Measurements from ENCODE around the gene MTMR3.
A peak's percentile ranks its signal among the peaks of the same experiment; 100 is the strongest.

The MTMR3 gene

GRCh38 chr22:29994027-29994715, 111.2 kb downstream of the MTMR3 start:
- peaks cover 10 to 15% of the 10 kb centered on the region in 2 donors for H3K4me1 ChIP-seq (ENCODE audit: control insufficient read depth in 1 of 2, insufficient read depth in 2 of 2, low read length in 2 of 2)
- no peaks in the 10 kb centered on the region for H3K27me3 ChIP-seq (ENCODE audit: control insufficient read depth in 1 of 2, insufficient read depth in 2 of 2, low read length in 2 of 2)
- H3K9me3 ChIP-seq (ENCODE audit: control insufficient read depth in 1 of 2, low read length in 2 of 2) = no peaks in the 10 kb centered on the region
- no peak overlapping the region for H3K27ac ChIP-seq (ENCODE audit: low read depth, low read length)
- no peak overlapping the region for H3K4me3 ChIP-seq (ENCODE audit: low read depth in 1 of 2, low read length in 2 of 2)
- H3K9ac ChIP-seq (ENCODE audit: low read depth in 1 of 2, low read length in 2 of 2) = no peak overlapping the region
- H3K36me3 ChIP-seq (ENCODE audit: control insufficient read depth in 1 of 2, insufficient read depth in 2 of 2, low read length in 2 of 2) = peaks cover 6 to 25% of the 10 kb centered on the region in 2 donors

GRCh38 chr22:29994943-29995342, 112.0 kb downstream of the MTMR3 start:
- Histone ChIP-seq H3K4me1 (ENCODE audit: control insufficient read depth in 1 of 2, insufficient read depth in 2 of 2, low read length in 2 of 2) (peaks cover 10 to 15% of the 10 kb centered on the region in 2 donors), H3K9me3 (ENCODE audit: control insufficient read depth in 1 of 2, low read length in 2 of 2) (no peaks in the 10 kb centered on the region), H3K27ac (ENCODE audit: low read depth, low read length) (peak overlapping the region; percentile 3), H3K9ac (ENCODE audit: low read depth in 1 of 2, low read length in 2 of 2) (no peak overlapping the region), H3K36me3 (ENCODE audit: control insufficient read depth in 1 of 2, insufficient read depth in 2 of 2, low read length in 2 of 2) (peaks cover 6 to 31% of the 10 kb centered on the region in 2 donors), H3K4me3 (ENCODE audit: low read depth in 1 of 2, low read length in 2 of 2) (peak overlapping the region; percentile 41 to 44), H3K27me3 (ENCODE audit: control insufficient read depth in 1 of 2, insufficient read depth in 2 of 2, low read length in 2 of 2) (no peaks in the 10 kb centered on the region)

- Histone ChIP-seq H3K9me3 (ENCODE audit: control insufficient read depth in 1 of 2, low read length in 2 of 2) (no peaks in the 10 kb centered on the region), H3K4me1 (ENCODE audit: control insufficient read depth in 1 of 2, insufficient read depth in 2 of 2, low read length in 2 of 2) (peaks cover 10 to 15% of the 10 kb centered on the region in 2 donors), H3K9ac (ENCODE audit: low read depth in 1 of 2, low read length in 2 of 2) (no peak overlapping the region), H3K27me3 (ENCODE audit: control insufficient read depth in 1 of 2, insufficient read depth in 2 of 2, low read length in 2 of 2) (no peaks in the 10 kb centered on the region), H3K27ac (ENCODE audit: low read depth, low read length) (no peak overlapping the region), H3K4me3 (ENCODE audit: low read depth in 1 of 2, low read length in 2 of 2) (no peak overlapping the region), H3K36me3 (ENCODE audit: control insufficient read depth in 1 of 2, insufficient read depth in 2 of 2, low read length in 2 of 2) (peaks cover 0 to 15% of the 10 kb centered on the region in 2 donors)
These were observed 114.1 kb downstream of the MTMR3 start for GRCh38 chr22:29997107-29997506.

DNA sequence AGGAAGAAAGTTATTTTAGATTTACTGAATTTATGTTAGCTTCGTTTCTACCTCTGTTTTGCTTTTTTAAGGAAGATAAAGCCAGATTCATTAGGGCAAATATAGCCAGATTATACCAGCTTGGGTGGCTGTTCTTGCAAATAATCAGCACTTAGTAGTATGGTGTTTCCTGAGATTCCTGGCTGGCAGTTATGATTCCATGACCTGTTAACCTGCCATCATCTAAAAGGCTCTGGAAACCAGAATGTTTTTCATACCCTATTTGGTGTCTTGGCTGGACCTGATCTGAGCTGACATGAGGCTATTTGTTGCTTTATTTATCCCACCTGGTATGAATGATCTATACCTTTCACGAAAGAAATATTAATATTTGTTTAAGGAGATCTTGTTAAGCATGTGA, 114.5 kb downstream of the MTMR3 start:
- Histone ChIP-seq H3K36me3 (ENCODE audit: control insufficient read depth in 1 of 2, insufficient read depth in 2 of 2, low read length in 2 of 2) (peaks cover 2 to 13% of the 10 kb centered on the region in 2 donors), H3K9me3 (ENCODE audit: control insufficient read depth in 1 of 2, low read length in 2 of 2) (no peaks in the 10 kb centered on the region), H3K4me1 (ENCODE audit: control insufficient read depth in 1 of 2, insufficient read depth in 2 of 2, low read length in 2 of 2) (peaks cover 10 to 16% of the 10 kb centered on the region in 2 donors), H3K27ac (ENCODE audit: low read depth, low read length) (no peak overlapping the region), H3K27me3 (ENCODE audit: control insufficient read depth in 1 of 2, insufficient read depth in 2 of 2, low read length in 2 of 2) (no peaks in the 10 kb centered on the region), H3K4me3 (ENCODE audit: low read depth in 1 of 2, low read length in 2 of 2) (no peak overlapping the region), H3K9ac (ENCODE audit: low read depth in 1 of 2, low read length in 2 of 2) (no peak overlapping the region)

DNA sequence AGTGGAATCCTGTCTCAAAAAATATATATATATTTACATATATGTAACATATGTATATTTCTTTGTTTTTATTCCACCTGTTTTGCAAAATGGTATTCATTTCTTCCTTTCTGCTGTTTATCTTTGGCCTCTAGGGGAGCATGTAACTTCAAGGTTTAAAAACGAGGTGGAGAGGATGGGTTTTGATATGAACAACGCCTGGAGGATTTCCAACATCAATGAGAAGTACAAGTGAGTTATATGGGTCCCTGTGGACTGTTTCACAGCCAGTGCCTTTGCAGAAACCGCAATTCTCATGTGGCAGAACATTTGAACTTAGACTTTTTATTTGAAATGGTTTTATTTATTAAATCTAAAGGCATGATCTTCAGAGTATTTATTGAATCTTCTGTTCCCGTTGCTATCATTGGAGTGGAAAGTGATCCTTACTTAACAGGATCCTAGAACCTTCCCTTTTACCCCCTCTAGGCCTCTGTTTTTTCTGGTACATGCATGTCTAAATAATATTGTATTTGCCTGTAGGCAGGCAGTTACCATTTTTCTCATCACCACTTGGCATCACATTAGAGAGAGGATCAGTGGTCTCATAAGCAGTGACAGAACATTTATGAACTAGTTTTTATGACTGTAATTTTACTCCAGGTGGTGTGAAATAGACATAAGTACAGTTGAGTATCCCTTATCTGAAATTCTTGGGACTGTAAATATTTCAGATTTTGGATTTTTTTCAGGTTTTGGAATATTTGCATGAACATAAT, 115.8 kb downstream of the MTMR3 start:
- peaks cover 11 to 20% of the 10 kb centered on the region in 2 donors for H3K36me3 ChIP-seq (ENCODE audit: control insufficient read depth in 1 of 2, insufficient read depth in 2 of 2, low read length in 2 of 2)
- H3K4me1 ChIP-seq (ENCODE audit: control insufficient read depth in 1 of 2, insufficient read depth in 2 of 2, low read length in 2 of 2) = peaks cover 10 to 24% of the 10 kb centered on the region in 2 donors
- H3K9me3 ChIP-seq (ENCODE audit: control insufficient read depth in 1 of 2, low read length in 2 of 2) = no peaks in the 10 kb centered on the region
- H3K27ac ChIP-seq (ENCODE audit: low read depth, low read length) = no peak overlapping the region
- H3K9ac ChIP-seq (ENCODE audit: low read depth in 1 of 2, low read length in 2 of 2) = no peak overlapping the region
- no peaks in the 10 kb centered on the region for H3K27me3 ChIP-seq (ENCODE audit: control insufficient read depth in 1 of 2, insufficient read depth in 2 of 2, low read length in 2 of 2)
- H3K4me3 ChIP-seq (ENCODE audit: low read depth in 1 of 2, low read length in 2 of 2) = no peak overlapping the region

DNA sequence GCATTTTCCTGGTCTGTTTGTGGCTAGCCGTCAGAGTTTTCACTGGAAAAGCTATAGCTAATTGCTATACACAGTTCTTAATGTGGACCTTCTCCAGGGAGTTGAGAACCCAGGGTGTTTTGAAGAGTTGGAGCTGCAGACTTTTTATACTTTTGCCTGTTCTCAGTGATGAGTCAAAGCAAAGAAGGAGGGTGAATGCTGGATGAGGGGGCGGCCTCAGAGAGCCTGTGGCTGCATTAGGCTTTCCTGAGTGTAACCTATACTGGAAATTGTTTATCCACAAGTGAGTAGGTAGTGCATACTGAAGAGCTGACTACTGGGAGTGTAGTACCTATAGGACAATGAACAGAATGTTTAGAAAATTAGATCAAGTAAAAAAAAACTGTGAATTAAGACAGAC, 117.6 kb downstream of the MTMR3 start:
- H3K9me3 ChIP-seq (ENCODE audit: control insufficient read depth in 1 of 2, low read length in 2 of 2) = no peaks in the 10 kb centered on the region
- peaks cover 11 to 24% of the 10 kb centered on the region in 2 donors for H3K36me3 ChIP-seq (ENCODE audit: control insufficient read depth in 1 of 2, insufficient read depth in 2 of 2, low read length in 2 of 2)
- H3K4me1 ChIP-seq (ENCODE audit: control insufficient read depth in 1 of 2, insufficient read depth in 2 of 2, low read length in 2 of 2) = peaks cover 0 to 12% of the 10 kb centered on the region in 2 donors
- no peak overlapping the region for H3K4me3 ChIP-seq (ENCODE audit: low read depth in 1 of 2, low read length in 2 of 2)
- no peak overlapping the region for H3K9ac ChIP-seq (ENCODE audit: low read depth in 1 of 2, low read length in 2 of 2)
- no peaks in the 10 kb centered on the region for H3K27me3 ChIP-seq (ENCODE audit: control insufficient read depth in 1 of 2, insufficient read depth in 2 of 2, low read length in 2 of 2)
- no peak overlapping the region for H3K27ac ChIP-seq (ENCODE audit: low read depth, low read length)

GRCh38 chr22:30001459-30001858, 118.5 kb downstream of the MTMR3 start:
- no peak overlapping the region for H3K4me3 ChIP-seq (ENCODE audit: low read depth in 1 of 2, low read length in 2 of 2)
- H3K9ac ChIP-seq (ENCODE audit: low read depth in 1 of 2, low read length in 2 of 2) = no peak overlapping the region
- no peaks in the 10 kb centered on the region for H3K27me3 ChIP-seq (ENCODE audit: control insufficient read depth in 1 of 2, insufficient read depth in 2 of 2, low read length in 2 of 2)
- no peaks in the 10 kb centered on the region for H3K9me3 ChIP-seq (ENCODE audit: control insufficient read depth in 1 of 2, low read length in 2 of 2)
- peaks cover 14 to 30% of the 10 kb centered on the region in 2 donors for H3K36me3 ChIP-seq (ENCODE audit: control insufficient read depth in 1 of 2, insufficient read depth in 2 of 2, low read length in 2 of 2)
- H3K4me1 ChIP-seq (ENCODE audit: control insufficient read depth in 1 of 2, insufficient read depth in 2 of 2, low read length in 2 of 2) = peaks cover 0 to 9% of the 10 kb centered on the region in 2 donors
- H3K27ac ChIP-seq (ENCODE audit: low read depth, low read length) = no peak overlapping the region

GRCh38 chr22:30002861-30003486, 120.0 kb downstream of the MTMR3 start:
- Histone ChIP-seq H3K27me3 (ENCODE audit: control insufficient read depth in 1 of 2, insufficient read depth in 2 of 2, low read length in 2 of 2) (no peaks in the 10 kb centered on the region), H3K27ac (ENCODE audit: low read depth, low read length) (no peak overlapping the region), H3K4me1 (ENCODE audit: control insufficient read depth in 1 of 2, insufficient read depth in 2 of 2, low read length in 2 of 2) (peaks cover 0 to 9% of the 10 kb centered on the region in 2 donors), H3K9me3 (ENCODE audit: control insufficient read depth in 1 of 2, low read length in 2 of 2) (no peaks in the 10 kb centered on the region), H3K36me3 (ENCODE audit: control insufficient read depth in 1 of 2, insufficient read depth in 2 of 2, low read length in 2 of 2) (peaks cover 29 to 46% of the 10 kb centered on the region in 2 donors), H3K9ac (ENCODE audit: low read depth in 1 of 2, low read length in 2 of 2) (no peak overlapping the region), H3K4me3 (ENCODE audit: low read depth in 1 of 2, low read length in 2 of 2) (no peak overlapping the region)

GRCh38 chr22:30004101-30004500, 121.1 kb downstream of the MTMR3 start:
- Histone ChIP-seq H3K27ac (ENCODE audit: low read depth, low read length) (no peak overlapping the region), H3K4me1 (ENCODE audit: control insufficient read depth in 1 of 2, insufficient read depth in 2 of 2, low read length in 2 of 2) (peaks cover 0 to 9% of the 10 kb centered on the region in 2 donors), H3K4me3 (ENCODE audit: low read depth in 1 of 2, low read length in 2 of 2) (no peak overlapping the region), H3K27me3 (ENCODE audit: control insufficient read depth in 1 of 2, insufficient read depth in 2 of 2, low read length in 2 of 2) (no peaks in the 10 kb centered on the region), H3K9me3 (ENCODE audit: control insufficient read depth in 1 of 2, low read length in 2 of 2) (no peaks in the 10 kb centered on the region), H3K36me3 (ENCODE audit: control insufficient read depth in 1 of 2, insufficient read depth in 2 of 2, low read length in 2 of 2) (peaks cover 34 to 56% of the 10 kb centered on the region in 2 donors), H3K9ac (ENCODE audit: low read depth in 1 of 2, low read length in 2 of 2) (no peak overlapping the region)

- no peak overlapping the region for H3K9ac ChIP-seq (ENCODE audit: low read depth in 1 of 2, low read length in 2 of 2)
- H3K27ac ChIP-seq (ENCODE audit: low read depth, low read length) = no peak overlapping the region
- peaks cover 0 to 9% of the 10 kb centered on the region in 2 donors for H3K4me1 ChIP-seq (ENCODE audit: control insufficient read depth in 1 of 2, insufficient read depth in 2 of 2, low read length in 2 of 2)
- H3K36me3 ChIP-seq (ENCODE audit: control insufficient read depth in 1 of 2, insufficient read depth in 2 of 2, low read length in 2 of 2) = peaks cover 34 to 57% of the 10 kb centered on the region in 2 donors
- H3K27me3 ChIP-seq (ENCODE audit: control insufficient read depth in 1 of 2, insufficient read depth in 2 of 2, low read length in 2 of 2) = no peaks in the 10 kb centered on the region
- no peak overlapping the region for H3K4me3 ChIP-seq (ENCODE audit: low read depth in 1 of 2, low read length in 2 of 2)
- H3K9me3 ChIP-seq (ENCODE audit: control insufficient read depth in 1 of 2, low read length in 2 of 2) = no peaks in the 10 kb centered on the region
These were observed 121.7 kb downstream of the MTMR3 start for GRCh38 chr22:30004694-30005093.
